ENCODE measurements around the gene PDF. TPM values are rescaled to one million over a fixed set of nuclear protein-coding genes. Genes with fewer than 3 reads are reported as not detected.
"Not testable (repeated sequence)": the region's sequence is repeated elsewhere in the genome, so short reads cannot be mapped to it uniquely, and the experiment has no call there.

The PDF gene
- total and polyA plus RNA-seq, 4 experiments from 2014 or later: 11.8 to 18.0 (median 12.2) TPM

DNA sequence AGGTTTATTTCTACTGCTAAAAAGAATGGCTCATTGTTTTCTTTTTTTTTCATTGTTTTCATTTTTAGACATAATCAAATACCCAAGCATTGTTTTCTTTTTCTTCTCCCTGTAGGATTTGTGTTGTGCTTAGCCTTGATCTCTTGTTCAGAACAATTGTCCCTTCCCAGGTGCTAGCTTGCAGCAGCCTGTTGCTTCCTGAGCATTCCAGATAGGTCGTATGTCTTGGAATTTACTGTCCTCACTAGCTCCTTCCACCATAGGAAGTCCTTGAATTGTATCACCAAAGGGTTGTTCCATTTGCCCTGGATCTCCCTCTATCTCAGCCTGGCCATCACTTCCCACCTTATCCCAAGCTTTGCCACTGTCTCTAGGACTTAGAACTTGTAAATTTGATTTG is 29.2 kb downstream of the PDF start:
- Mint-ChIP-seq H3K4me3 (no peak overlapping the region), H3K36me3 (peaks cover 17 to 34% of the 10 kb centered on the region in 2 donors), H3K9me3 (no peaks in the 10 kb centered on the region), H3K27me3 (no peaks in the 10 kb centered on the region), H3K27ac (peak overlapping the region in 2 of 7 donors; percentile 30 to 83), H3K4me1 (no peaks in the 10 kb centered on the region)
- Histone ChIP-seq H3K4me1 (ENCODE audit: insufficient read depth, low read length) (no peaks in the 10 kb centered on the region), H3K27me3 (ENCODE audit: insufficient read depth, low read length) (no peaks in the 10 kb centered on the region), H3K27ac (ENCODE audit: low read depth, low read length) (no peak overlapping the region), H3K9me3 (ENCODE audit: control insufficient read depth in 1 of 2, low read length in 2 of 2) (no peaks in the 10 kb centered on the region), H3K4me3 (ENCODE audit: low read length in 2 of 2) (no peak overlapping the region), H3K36me3 (ENCODE audit: insufficient read depth, low read length) (peaks cover 17% of the 10 kb centered on the region)
- CTCF ChIA-PET (ENCODE audit: partially characterized antibody): interaction anchor here (1.6 kb wide), 1 partner anchor 13 kb away, joined by 5 read pairs; no protein-coding TSS in a partner anchor
- DNase-seq: no peak
- intact Hi-C loops (cut with micrococcal nuclease): no loop called here
- POLR2A ChIA-PET (ENCODE audit: partially characterized antibody): interaction anchor here (0.6 kb wide), 1 partner anchor 108 kb away, joined by 3 read pairs; no protein-coding TSS in a partner anchor

DNA sequence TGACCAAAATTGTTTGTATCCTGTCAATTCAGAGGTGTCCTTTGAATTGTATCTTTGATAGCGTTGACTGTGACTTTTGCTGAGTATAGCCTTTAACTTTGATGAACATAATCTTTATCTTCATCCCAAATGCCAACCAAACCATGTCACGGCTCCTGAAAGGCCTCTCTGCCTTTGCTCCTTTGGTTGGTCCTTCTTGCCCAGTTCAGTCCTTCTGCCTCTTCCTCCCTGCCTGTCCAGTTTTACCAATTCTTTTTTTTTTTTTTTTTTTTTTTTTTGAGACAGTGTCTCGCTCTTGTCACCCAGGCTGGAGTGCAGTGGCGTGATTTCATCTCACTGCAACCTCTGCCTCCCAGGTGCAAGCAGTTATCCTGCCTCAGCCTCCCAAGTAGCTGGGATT is 32.1 kb downstream of the PDF start:
- H3K4me3 Mint-ChIP-seq: no peak overlapping the region
- peak overlapping the region in 2 of 7 donors; percentile 29 to 30 for H3K27ac Mint-ChIP-seq
- no peak for DNase-seq
- peaks cover 17% of the 10 kb centered on the region for H3K36me3 ChIP-seq (ENCODE audit: insufficient read depth, low read length)
- H3K36me3 Mint-ChIP-seq: peaks cover 17 to 32% of the 10 kb centered on the region in 2 donors
- CTCF ChIA-PET (ENCODE audit: partially characterized antibody): interaction anchor here (1.5 kb wide), 1 partner anchor 11 kb away, joined by 5 read pairs; no protein-coding TSS in a partner anchor
- H3K4me1 ChIP-seq (ENCODE audit: insufficient read depth, low read length): no peaks in the 10 kb centered on the region
- intact Hi-C loops (cut with micrococcal nuclease): no loop called here
- no peak overlapping the region for H3K4me3 ChIP-seq (ENCODE audit: low read length in 2 of 2)
- H3K27ac ChIP-seq (ENCODE audit: low read depth, low read length): no peak overlapping the region
- no peaks in the 10 kb centered on the region for H3K27me3 Mint-ChIP-seq
- H3K27me3 ChIP-seq (ENCODE audit: insufficient read depth, low read length): no peaks in the 10 kb centered on the region
- no peaks in the 10 kb centered on the region for H3K9me3 ChIP-seq (ENCODE audit: control insufficient read depth in 1 of 2, low read length in 2 of 2)
- H3K9me3 Mint-ChIP-seq: no peaks in the 10 kb centered on the region
- peaks cover 0 to 4% (median 2%) of the 10 kb centered on the region in 4 donors for H3K4me1 Mint-ChIP-seq
- POLR2A ChIA-PET (ENCODE audit: partially characterized antibody): no interaction called here

DNA sequence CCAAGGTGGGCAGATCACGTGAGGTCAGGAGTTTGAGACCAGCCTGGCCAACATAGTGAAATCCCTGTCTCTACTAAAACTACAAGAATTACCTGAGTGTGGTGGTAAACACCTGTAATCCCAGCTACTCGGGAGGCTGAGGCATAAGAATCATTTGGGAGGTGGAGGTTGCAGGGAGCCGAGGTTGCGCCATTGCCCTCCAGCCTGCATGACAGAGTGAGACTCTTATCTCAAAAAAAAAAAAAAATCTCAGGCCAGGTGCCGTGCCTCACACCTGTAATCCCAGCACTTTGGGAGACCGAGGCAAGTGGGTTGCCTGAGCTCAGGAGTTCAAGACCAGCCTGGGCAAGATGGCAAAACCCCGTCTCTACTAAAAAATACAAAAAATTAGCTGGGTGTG is 33.6 kb downstream of the PDF start:
- CTCF ChIA-PET (ENCODE audit: partially characterized antibody): interaction anchor here (0.7 to 1.5 kb wide), 2 partner anchors 9 to 174 kb away, joined by 4 to 5 read pairs; no protein-coding TSS in a partner anchor
- H3K4me1 Mint-ChIP-seq; H3K4me1 ChIP-seq (ENCODE audit: insufficient read depth, low read length); H3K27ac ChIP-seq (ENCODE audit: low read depth, low read length); H3K9me3 ChIP-seq (ENCODE audit: control insufficient read depth in 1 of 2, low read length in 2 of 2); DNase-seq; H3K27me3 Mint-ChIP-seq; H3K9me3 Mint-ChIP-seq; intact Hi-C loops (cut with micrococcal nuclease); H3K27ac Mint-ChIP-seq; H3K27me3 ChIP-seq (ENCODE audit: insufficient read depth, low read length); H3K4me3 ChIP-seq (ENCODE audit: low read length in 2 of 2); H3K4me3 Mint-ChIP-seq; POLR2A ChIA-PET (ENCODE audit: partially characterized antibody): not testable (repeated sequence)
- H3K36me3 ChIP-seq (ENCODE audit: insufficient read depth, low read length): peaks cover 16% of the 10 kb centered on the region
- H3K36me3 Mint-ChIP-seq: peaks cover 14 to 27% of the 10 kb centered on the region in 2 donors

DNA sequence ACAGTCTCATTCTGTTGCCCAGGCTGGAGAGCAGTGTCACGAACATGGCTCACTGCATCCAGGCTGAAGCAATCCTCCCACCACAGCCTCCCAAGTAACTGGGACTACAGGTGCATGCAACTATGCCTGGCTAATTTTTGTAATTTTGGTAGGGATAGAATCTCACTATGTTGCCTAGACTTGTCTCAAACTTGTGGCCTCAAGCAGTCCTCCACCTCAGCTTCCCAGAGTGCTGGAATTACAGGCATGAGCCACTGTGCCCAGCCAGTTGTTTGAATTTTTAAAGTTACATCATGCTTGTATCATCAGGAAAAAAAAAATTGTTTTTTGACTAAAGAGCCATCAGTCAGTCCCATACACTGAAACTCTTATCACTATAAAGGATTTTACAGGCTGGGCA is 36.3 kb downstream of the PDF start:
- Mint-ChIP-seq H3K4me3 (no peak overlapping the region), H3K4me1 (peaks cover 0 to 4% (median 2%) of the 10 kb centered on the region in 4 donors), H3K9me3 (no peaks in the 10 kb centered on the region), H3K27ac (no peak overlapping the region), H3K36me3 (peaks cover 6 to 10% of the 10 kb centered on the region in 2 donors), H3K27me3 (no peaks in the 10 kb centered on the region)
- no peak for DNase-seq
- no peaks in the 10 kb centered on the region for H3K36me3 ChIP-seq (ENCODE audit: insufficient read depth, low read length)
- CTCF ChIA-PET (ENCODE audit: partially characterized antibody): no interaction called here
- H3K4me3 ChIP-seq (ENCODE audit: low read length in 2 of 2): no peak overlapping the region
- H3K27me3 ChIP-seq (ENCODE audit: insufficient read depth, low read length): no peaks in the 10 kb centered on the region
- H3K27ac ChIP-seq (ENCODE audit: low read depth, low read length): no peak overlapping the region
- intact Hi-C loops (cut with micrococcal nuclease): no loop called here
- H3K9me3 ChIP-seq (ENCODE audit: control insufficient read depth in 1 of 2, low read length in 2 of 2): no peaks in the 10 kb centered on the region
- POLR2A ChIA-PET (ENCODE audit: partially characterized antibody): no interaction called here
- no peaks in the 10 kb centered on the region for H3K4me1 ChIP-seq (ENCODE audit: insufficient read depth, low read length)

DNA sequence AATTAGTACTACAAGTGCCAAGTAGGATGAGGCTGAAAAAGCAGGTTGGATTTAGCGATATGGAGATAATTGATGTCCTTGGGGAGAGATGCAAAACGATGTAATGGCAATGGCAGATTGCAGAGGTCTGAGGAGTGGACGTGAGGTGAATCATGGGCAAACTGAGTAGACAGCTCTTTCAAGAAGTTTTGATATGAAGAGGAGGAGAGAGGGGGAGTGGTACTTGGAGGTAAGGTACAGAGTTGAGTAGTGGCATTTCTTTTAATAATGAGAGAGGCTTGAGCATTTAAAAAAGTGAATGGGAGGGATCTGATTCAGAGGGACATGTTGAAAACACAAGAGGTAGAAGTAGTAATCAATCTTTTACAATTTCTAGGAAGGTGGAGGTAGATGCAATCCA is 37.0 kb downstream of the PDF start:
- no peaks in the 10 kb centered on the region for H3K9me3 Mint-ChIP-seq
- DNase-seq: no peak
- peaks cover 3 to 10% of the 10 kb centered on the region in 2 donors for H3K36me3 Mint-ChIP-seq
- Histone ChIP-seq H3K27ac (ENCODE audit: low read depth, low read length) (no peak overlapping the region), H3K36me3 (ENCODE audit: insufficient read depth, low read length) (no peaks in the 10 kb centered on the region), H3K4me1 (ENCODE audit: insufficient read depth, low read length) (no peaks in the 10 kb centered on the region), H3K9me3 (ENCODE audit: control insufficient read depth in 1 of 2, low read length in 2 of 2) (no peaks in the 10 kb centered on the region), H3K4me3 (ENCODE audit: low read length in 2 of 2) (no peak overlapping the region), H3K27me3 (ENCODE audit: insufficient read depth, low read length) (no peaks in the 10 kb centered on the region)
- peak overlapping the region in 5 of 7 donors; percentile 1 to 88 (median 37) for H3K27ac Mint-ChIP-seq
- H3K27me3 Mint-ChIP-seq: no peaks in the 10 kb centered on the region
- CTCF ChIA-PET (ENCODE audit: partially characterized antibody): interaction anchor here (11.1 kb wide), 1 partner anchor 143 kb away, joined by 297 read pairs; no protein-coding TSS in a partner anchor
- POLR2A ChIA-PET (ENCODE audit: partially characterized antibody): no interaction called here
- intact Hi-C loops (cut with micrococcal nuclease): no loop called here
- peaks cover 0 to 4% (median 2%) of the 10 kb centered on the region in 4 donors for H3K4me1 Mint-ChIP-seq
- peak overlapping the region in 1 of 8 donors; percentile 0 for H3K4me3 Mint-ChIP-seq

DNA sequence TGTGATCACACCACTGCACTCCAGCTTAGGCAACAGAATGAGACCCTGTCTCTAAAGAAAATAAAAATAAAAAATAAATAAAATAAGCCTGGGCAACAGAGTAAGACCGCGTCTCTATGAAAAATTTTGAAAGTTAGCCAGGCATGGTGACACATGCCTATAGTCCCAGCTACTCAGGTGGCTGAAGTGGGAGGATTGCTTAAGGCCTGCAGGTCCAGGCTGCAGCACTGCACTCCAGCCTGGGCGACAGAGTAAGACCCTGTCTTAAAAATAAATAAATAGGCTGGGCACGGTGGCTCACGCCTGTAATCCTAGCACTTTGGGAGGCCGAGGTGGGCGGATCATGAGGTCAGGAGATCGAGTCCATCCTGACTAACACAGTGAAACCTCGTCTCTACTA is 38.7 kb downstream of the PDF start:
- H3K9me3 Mint-ChIP-seq; POLR2A ChIA-PET (ENCODE audit: partially characterized antibody); H3K4me1 ChIP-seq (ENCODE audit: insufficient read depth, low read length); H3K9me3 ChIP-seq (ENCODE audit: control insufficient read depth in 1 of 2, low read length in 2 of 2); intact Hi-C loops (cut with micrococcal nuclease); H3K27me3 Mint-ChIP-seq; H3K4me3 ChIP-seq (ENCODE audit: low read length in 2 of 2); H3K36me3 Mint-ChIP-seq; H3K27ac ChIP-seq (ENCODE audit: low read depth, low read length); H3K27ac Mint-ChIP-seq; DNase-seq; H3K4me1 Mint-ChIP-seq; H3K36me3 ChIP-seq (ENCODE audit: insufficient read depth, low read length); H3K4me3 Mint-ChIP-seq; H3K27me3 ChIP-seq (ENCODE audit: insufficient read depth, low read length): not testable (repeated sequence)
- CTCF ChIA-PET (ENCODE audit: partially characterized antibody): interaction anchor here (11.1 kb wide), 1 partner anchor 141 kb away, joined by 297 read pairs; no protein-coding TSS in a partner anchor

DNA sequence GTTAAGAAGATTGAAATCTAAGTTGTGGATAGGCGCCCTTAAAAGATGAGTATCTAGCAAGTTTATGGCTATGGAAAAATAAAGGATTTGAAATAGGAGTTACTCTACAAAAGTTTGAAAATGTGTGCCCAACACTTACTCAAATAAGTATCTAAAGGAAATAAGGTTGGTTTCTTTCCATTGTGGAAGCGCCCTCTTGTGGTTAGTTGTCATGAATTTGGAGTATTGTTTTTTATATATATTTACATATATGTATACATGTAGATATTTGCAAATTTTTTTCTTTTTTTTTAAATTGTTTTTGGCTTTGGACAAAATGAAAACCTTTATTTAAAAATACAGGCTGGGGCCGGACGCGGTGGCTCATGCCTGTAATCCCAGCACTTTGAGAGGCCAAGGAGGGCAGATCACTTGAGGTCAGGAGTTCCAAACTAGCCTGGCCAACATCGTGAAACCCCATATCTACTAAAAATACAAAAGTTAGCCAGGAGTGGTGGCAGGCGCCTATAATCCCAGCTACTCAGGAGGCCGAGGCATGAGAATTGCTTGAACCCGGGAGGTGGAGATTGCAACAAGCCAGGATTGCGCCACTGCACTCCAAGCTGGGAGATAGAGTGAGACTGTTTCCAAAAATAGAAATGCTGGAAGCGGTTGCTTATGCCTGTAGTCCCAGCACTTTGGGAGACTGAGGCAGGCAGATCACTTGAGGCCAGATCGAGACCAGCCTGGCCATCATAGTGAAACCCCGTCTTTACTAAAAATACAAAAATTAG is 43.3 kb downstream of the PDF start:
- no peaks in the 10 kb centered on the region for H3K9me3 ChIP-seq (ENCODE audit: control insufficient read depth in 1 of 2, low read length in 2 of 2)
- H3K27ac Mint-ChIP-seq: peak overlapping the region in 2 of 7 donors; percentile 65 to 72
- no peaks in the 10 kb centered on the region for H3K27me3 Mint-ChIP-seq
- DNase-seq: peak; percentile 58 to 66 (median 61)
- H3K4me1 ChIP-seq (ENCODE audit: insufficient read depth, low read length): no peaks in the 10 kb centered on the region
- no peak overlapping the region for H3K4me3 Mint-ChIP-seq
- POLR2A ChIA-PET (ENCODE audit: partially characterized antibody): interaction anchor here (1.5 kb wide), 1 partner anchor 137 kb away, joined by 3 read pairs; no protein-coding TSS in a partner anchor
- H3K36me3 ChIP-seq (ENCODE audit: insufficient read depth, low read length): peaks cover 5% of the 10 kb centered on the region
- H3K27ac ChIP-seq (ENCODE audit: low read depth, low read length): no peak overlapping the region
- intact Hi-C loops (cut with micrococcal nuclease): loop anchor here (1.0 kb wide), 2 partner anchors 137 to 759 kb away; no protein-coding TSS in a partner anchor
- peaks cover 0 to 5% (median 3%) of the 10 kb centered on the region in 4 donors for H3K4me1 Mint-ChIP-seq
- no peak overlapping the region for H3K4me3 ChIP-seq (ENCODE audit: low read length in 2 of 2)
- CTCF ChIA-PET (ENCODE audit: partially characterized antibody): interaction anchor here (0.6 to 11.1 kb wide), 15 partner anchors 10 to 759 kb away, joined by 3 to 297 read pairs (median 5); partner anchors contain the start of gene SNTB2
- peaks cover 3 to 14% of the 10 kb centered on the region in 2 donors for H3K36me3 Mint-ChIP-seq
- H3K9me3 Mint-ChIP-seq: no peaks in the 10 kb centered on the region
- no peaks in the 10 kb centered on the region for H3K27me3 ChIP-seq (ENCODE audit: insufficient read depth, low read length)
